Activated CD4-positive, alpha-beta T cell treated with anti-CD3 and anti-CD28 coated beads for 36 hours (primary cell): Measurements from ENCODE around the gene POU6F2. TPM values are rescaled to one million over a fixed set of nuclear protein-coding genes. Genes with fewer than 3 reads are reported as not detected.
"Not testable (repeated sequence)": the region's sequence is repeated elsewhere in the genome, so short reads cannot be mapped to it uniquely, and the experiment has no call there.

Source experiments
- ATAC-seq: fragments of 200-7000 bp; cut with Tn5 transposase; one replicate; pipeline ENCODE4 v1.10.0; 2021; ENCODE audit warnings: mild to moderate bottlenecking, moderate library complexity
- CTCF ChIA-PET: fragments of 350-600 bp; sonication (Branson Sonifier 250); formaldehyde crosslinking; loops from one replicate; lab custom pipeline; 2021; ENCODE audit warnings: antibody characterized with exemption; lab: Charles Lee
- POLR2A ChIA-PET: fragments of 350-600 bp; sonication (Branson Sonifier 250); formaldehyde crosslinking; loops from one replicate; lab custom pipeline; 2021; ENCODE audit warnings: antibody characterized with exemption, inconsistent platforms; lab: Charles Lee
- DNase-seq: peaks from one replicate; pipeline ENCODE4 v3.0.0-alpha.2; 2020
- H3K27ac Mint-ChIP-seq: one replicate; pipeline ENCODE4 v1.8.0; 2021; ENCODE audit warnings: mixed read lengths
- H3K27me3 Mint-ChIP-seq: one replicate; pipeline ENCODE4 v1.8.0; 2021; ENCODE audit warnings: mixed read lengths
- H3K36me3 Mint-ChIP-seq: one replicate; pipeline ENCODE4 v1.8.0; 2021; ENCODE audit warnings: low read depth, mixed read lengths
- H3K4me1 Mint-ChIP-seq: one replicate; pipeline ENCODE4 v1.8.0; 2021; ENCODE audit warnings: mixed read lengths
- H3K4me3 Mint-ChIP-seq: one replicate; pipeline ENCODE4 v1.8.0; 2021; ENCODE audit warnings: mild to moderate bottlenecking, moderate library complexity, mixed read lengths
- H3K9me3 Mint-ChIP-seq: one replicate; pipeline ENCODE4 v1.8.0; 2021; ENCODE audit warnings: low read depth, mixed read lengths
- intact Hi-C, 2 experiments: fragments of 100-400 bp; cut with DNase I in 1 of 2; cut with micrococcal nuclease in 1 of 2; formaldehyde crosslinking; loops; one replicate each; pipeline versions ENCODE4 v1.14.2 to v1.15.1; 2022 to 2024; cut with DNase I, micrococcal nuclease
- total RNA-seq, 2 experiments: library from RNA; stranded (reverse); gene quantifications; one replicate each; pipeline ENCODE4 v1.2.3, GENCODE V29; 2021

The POU6F2 gene
- total RNA-seq, 2 experiments from 2014 or later: not detected

GRCh38 chr7:39367451-39367850, 389.7 kb downstream of the POU6F2 start:
- ATAC-seq: no peak
- Mint-ChIP-seq H3K4me3 (no peak overlapping the region), H3K27ac (no peak overlapping the region), H3K9me3 (no peaks in the 10 kb centered on the region), H3K4me1 (peaks cover 2% of the 10 kb centered on the region), H3K36me3 (no peaks in the 10 kb centered on the region), H3K27me3 (peaks cover 13% of the 10 kb centered on the region)
- CTCF ChIA-PET: no interaction called here
- intact Hi-C loops: no loop called here
- POLR2A ChIA-PET: no interaction called here
- DNase-seq: no peak

GRCh38 chr7:39367943-39368342, 390.2 kb downstream of the POU6F2 start:
- POLR2A ChIA-PET: no interaction called here
- H3K4me3 Mint-ChIP-seq: no peak overlapping the region
- intact Hi-C loops: no loop called here
- H3K4me1 Mint-ChIP-seq: peaks cover 2% of the 10 kb centered on the region
- no peak for ATAC-seq
- no peak for DNase-seq
- no peaks in the 10 kb centered on the region for H3K9me3 Mint-ChIP-seq
- no peaks in the 10 kb centered on the region for H3K36me3 Mint-ChIP-seq
- CTCF ChIA-PET: interaction anchor here (1.0 kb wide), 1 partner anchor 10 kb away, joined by 5 read pairs; no protein-coding TSS in a partner anchor
- H3K27me3 Mint-ChIP-seq: peaks cover 8% of the 10 kb centered on the region
- no peak overlapping the region for H3K27ac Mint-ChIP-seq

GRCh38 chr7:39372383-39372782, 394.7 kb downstream of the POU6F2 start:
- POLR2A ChIA-PET: no interaction called here
- no peaks in the 10 kb centered on the region for H3K9me3 Mint-ChIP-seq
- no peak overlapping the region for H3K27ac Mint-ChIP-seq
- ATAC-seq (no peak), DNase-seq (no peak)
- no peaks in the 10 kb centered on the region for H3K27me3 Mint-ChIP-seq
- intact Hi-C loops: no loop called here
- H3K4me3 Mint-ChIP-seq: no peak overlapping the region
- no peaks in the 10 kb centered on the region for H3K36me3 Mint-ChIP-seq
- peaks cover 2% of the 10 kb centered on the region for H3K4me1 Mint-ChIP-seq
- CTCF ChIA-PET: no interaction called here

- Mint-ChIP-seq H3K9me3 (no peaks in the 10 kb centered on the region), H3K4me3 (no peak overlapping the region), H3K27ac (no peak overlapping the region), H3K36me3 (no peaks in the 10 kb centered on the region), H3K27me3 (no peaks in the 10 kb centered on the region), H3K4me1 (no peaks in the 10 kb centered on the region)
- CTCF ChIA-PET: interaction anchor here (0.6 kb wide), 1 partner anchor 44 kb away, joined by 3 read pairs; no protein-coding TSS in a partner anchor
- DNase-seq: no peak
- POLR2A ChIA-PET: no interaction called here
- intact Hi-C loops: no loop called here
- no peak for ATAC-seq
Measured at GRCh38 chr7:39374436-39375040, 396.8 kb downstream of the POU6F2 start.

GRCh38 chr7:39375047-39375873, 397.6 kb downstream of the POU6F2 start:
- Mint-ChIP-seq H3K9me3 (no peaks in the 10 kb centered on the region), H3K27ac (no peak overlapping the region), H3K4me3 (no peak overlapping the region), H3K36me3 (no peaks in the 10 kb centered on the region), H3K4me1 (no peaks in the 10 kb centered on the region), H3K27me3 (no peaks in the 10 kb centered on the region)
- POLR2A ChIA-PET: no interaction called here
- ATAC-seq: no peak
- intact Hi-C loops: no loop called here
- no peak for DNase-seq
- CTCF ChIA-PET: interaction anchor here (0.6 kb wide), 1 partner anchor 44 kb away, joined by 3 read pairs; no protein-coding TSS in a partner anchor

- Mint-ChIP-seq H3K27ac (no peak overlapping the region), H3K4me3 (no peak overlapping the region), H3K36me3 (no peaks in the 10 kb centered on the region), H3K4me1 (no peaks in the 10 kb centered on the region), H3K9me3 (no peaks in the 10 kb centered on the region), H3K27me3 (no peaks in the 10 kb centered on the region)
- CTCF ChIA-PET: no interaction called here
- no peak for ATAC-seq
- POLR2A ChIA-PET: no interaction called here
- DNase-seq: no peak
- intact Hi-C loops: no loop called here
Measured at GRCh38 chr7:39375874-39376190, 398.1 kb downstream of the POU6F2 start.

GRCh38 chr7:39376881-39377280, 399.2 kb downstream of the POU6F2 start:
- H3K27me3 Mint-ChIP-seq, intact Hi-C loops, H3K4me3 Mint-ChIP-seq, H3K9me3 Mint-ChIP-seq, H3K4me1 Mint-ChIP-seq, ATAC-seq, H3K27ac Mint-ChIP-seq, POLR2A ChIA-PET, H3K36me3 Mint-ChIP-seq, DNase-seq: not testable (repeated sequence)
- CTCF ChIA-PET: interaction anchor here (0.8 kb wide), 1 partner anchor 39 kb away, joined by 3 read pairs; no protein-coding TSS in a partner anchor

GRCh38 chr7:39379416-39379815, 401.7 kb downstream of the POU6F2 start:
- CTCF ChIA-PET: interaction anchor here (0.7 to 0.8 kb wide), 2 partner anchors 87 to 390 kb away, joined by 3 read pairs; no protein-coding TSS in a partner anchor
- intact Hi-C loops: no loop called here
- H3K4me3 Mint-ChIP-seq: no peak overlapping the region

GRCh38 chr7:39383136-39383535, 405.4 kb downstream of the POU6F2 start:
- no peaks in the 10 kb centered on the region for H3K4me1 Mint-ChIP-seq
- H3K4me3 Mint-ChIP-seq: no peak overlapping the region
- intact Hi-C loops: no loop called here
- H3K27me3 Mint-ChIP-seq: peaks cover 10% of the 10 kb centered on the region
- ChIA-PET POLR2A (no interaction called here), CTCF (no interaction called here)
- H3K9me3 Mint-ChIP-seq: no peaks in the 10 kb centered on the region
- H3K36me3 Mint-ChIP-seq: no peaks in the 10 kb centered on the region
- DNase-seq: no peak
- H3K27ac Mint-ChIP-seq: no peak overlapping the region
- no peak for ATAC-seq

More at GRCh38 chr7:39379416-39379815, 401.7 kb downstream of the POU6F2 start:
- Mint-ChIP-seq H3K27ac (no peak overlapping the region), H3K9me3 (no peaks in the 10 kb centered on the region), H3K4me1 (no peaks in the 10 kb centered on the region), H3K36me3 (no peaks in the 10 kb centered on the region), H3K27me3 (peaks cover 2% of the 10 kb centered on the region)
- DNase-seq (no peak), ATAC-seq (no peak)
- POLR2A ChIA-PET: interaction anchor here (0.6 kb wide), 1 partner anchor 72 kb away, joined by 3 read pairs; no protein-coding TSS in a partner anchor

GRCh38 chr7:39384386-39384785, 406.7 kb downstream of the POU6F2 start:
- H3K9me3 Mint-ChIP-seq: no peaks in the 10 kb centered on the region
- ChIA-PET POLR2A (no interaction called here), CTCF (interaction anchor here (0.6 kb wide), 1 partner anchor 23 kb away, joined by 3 read pairs; no protein-coding TSS in a partner anchor)
- intact Hi-C loops: no loop called here
- no peak overlapping the region for H3K4me3 Mint-ChIP-seq
- H3K36me3 Mint-ChIP-seq: no peaks in the 10 kb centered on the region
- no peak overlapping the region for H3K27ac Mint-ChIP-seq
- no peak for ATAC-seq
- H3K4me1 Mint-ChIP-seq: no peaks in the 10 kb centered on the region
- H3K27me3 Mint-ChIP-seq: peaks cover 10% of the 10 kb centered on the region
- no peak for DNase-seq

GRCh38 chr7:39386718-39387117, 409.0 kb downstream of the POU6F2 start:
- ATAC-seq (no peak), DNase-seq (no peak)
- Mint-ChIP-seq H3K4me1 (no peaks in the 10 kb centered on the region), H3K27me3 (peaks cover 9% of the 10 kb centered on the region), H3K27ac (no peak overlapping the region), H3K4me3 (no peak overlapping the region), H3K9me3 (no peaks in the 10 kb centered on the region), H3K36me3 (no peaks in the 10 kb centered on the region)
- ChIA-PET POLR2A (no interaction called here), CTCF (interaction anchor here (0.6 kb wide), 1 partner anchor 759 kb away, joined by 5 read pairs; no protein-coding TSS in a partner anchor)
- intact Hi-C loops: no loop called here

GRCh38 chr7:39392151-39392550, 414.4 kb downstream of the POU6F2 start:
- ATAC-seq: no peak
- peaks cover 18% of the 10 kb centered on the region for H3K27me3 Mint-ChIP-seq
- intact Hi-C loops: no loop called here
- no peak overlapping the region for H3K4me3 Mint-ChIP-seq
- no peaks in the 10 kb centered on the region for H3K4me1 Mint-ChIP-seq
- ChIA-PET POLR2A (no interaction called here), CTCF (no interaction called here)
- DNase-seq: no peak
- no peak overlapping the region for H3K27ac Mint-ChIP-seq
- no peaks in the 10 kb centered on the region for H3K36me3 Mint-ChIP-seq
- H3K9me3 Mint-ChIP-seq: no peaks in the 10 kb centered on the region
